SK-N-SH (cell line): ENCODE data around the gene ITFG2. TPM values are rescaled to one million over a fixed set of nuclear protein-coding genes. Genes with fewer than 3 reads are reported as not detected.

ENCODE experiments used
- CTCF ChIA-PET: fragments of 300-600, 350-600 bp; formaldehyde crosslinking; extraction: SDS; loops from one replicate; lab custom pipeline; 2021; lab: Yijun Ruan, JAX
- POLR2A ChIA-PET: fragments of 350-600 bp; sonication (Branson Sonifier 250); formaldehyde crosslinking; extraction: SDS; loops from one replicate; lab custom pipeline; 2020; ENCODE audit warnings: antibody characterized with exemption, inconsistent platforms; lab: Yijun Ruan, JAX
- DNase-seq: peaks from one replicate; pipeline ENCODE4 v3.0.0; 2012
- H2AFZ ChIP-seq: fragments of 200-600 bp; sonication (generic); 2 replicates; pipeline ENCODE4 v1.8.1; 2016; ENCODE audit warnings: antibody characterized with exemption, mild to moderate bottlenecking, low read depth
- H3F3A ChIP-seq: fragments of 200-600 bp; sonication (generic); replicated peaks from 2 replicates; pipeline ENCODE3; 2016; ENCODE audit warnings: antibody characterized with exemption, mild to moderate bottlenecking; ENCODE audit not compliant: insufficient read depth
- H3K27ac ChIP-seq, 2 experiments: fragments of 200-500 bp in 1 of 2; fragments of 200-600 bp in 1 of 2; sonication (Bioruptor generic) in 1 of 2; sonication (generic), shearing (Covaris generic) in 1 of 2; 2 replicates each; pipeline versions ENCODE4 v1.5.1 to v1.6.1; 2014 to 2016; ENCODE audit warnings: low read depth in 2 of 2, inconsistent platforms in 1 of 2, low read length in 1 of 2, mild to moderate bottlenecking in 1 of 2, mixed read lengths in 1 of 2
- H3K27me3 ChIP-seq: fragments of 200-600 bp; sonication (generic), shearing (Covaris generic); 2 replicates; pipeline ENCODE4 v1.6.1; 2016; ENCODE audit warnings: mixed run types; ENCODE audit not compliant: insufficient read depth
- H3K36me3 ChIP-seq, 2 experiments: fragments of 200-500 bp in 1 of 2; fragments of 200-600 bp in 1 of 2; sonication (Bioruptor generic) in 1 of 2; sonication (generic) in 1 of 2; replicated peaks in 1 of 2; 2 replicates each; pipeline versions ENCODE3 to v1.5.1; 2014 to 2016; ENCODE audit warnings: low read length in 1 of 2, mild to moderate bottlenecking in 1 of 2; ENCODE audit not compliant: insufficient read depth in 2 of 2, control insufficient read depth in 1 of 2
- H3K4me1 ChIP-seq, 2 experiments: fragments of 200-500 bp in 1 of 2; fragments of 200-600 bp in 1 of 2; sonication (Bioruptor generic) in 1 of 2; sonication (generic), shearing (Covaris generic) in 1 of 2; 2 replicates each; pipeline versions ENCODE4 v1.5.1 to v1.6.1; 2014 to 2016; ENCODE audit warnings: low read depth in 1 of 2, low read length in 1 of 2, mixed run types in 1 of 2; ENCODE audit not compliant: insufficient read depth in 2 of 2, control insufficient read depth in 1 of 2
- H3K4me2 ChIP-seq: fragments of 200-600 bp; sonication (generic), shearing (Covaris generic); 2 replicates; pipeline ENCODE4 v1.6.1; 2017; ENCODE audit warnings: mixed run types
- H3K4me3 ChIP-seq, 2 experiments: fragments of 200-500 bp in 1 of 2; fragments of 200-600 bp in 1 of 2; sonication (Bioruptor generic) in 1 of 2; sonication (generic), shearing (Covaris generic) in 1 of 2; 2 replicates each; pipeline versions ENCODE4 v1.5.1 to v1.8.1; 2014 to 2016; ENCODE audit warnings: low read depth in 2 of 2, inconsistent platforms in 1 of 2, low read length in 1 of 2, mild to moderate bottlenecking in 1 of 2, mixed read lengths in 1 of 2, moderate library complexity in 1 of 2
- H3K79me2 ChIP-seq: fragments of 200-600 bp; sonication (generic); 2 replicates; pipeline ENCODE4 v1.8.1; 2017; ENCODE audit warnings: mild to moderate bottlenecking; ENCODE audit not compliant: insufficient read depth
- H3K9ac ChIP-seq: fragments of 200-600 bp; sonication (generic); 2 replicates; pipeline ENCODE4 v1.6.1; 2017; ENCODE audit warnings: mixed run types
- H3K9me2 ChIP-seq: fragments of 200-600 bp; sonication (generic); 2 replicates; pipeline ENCODE4 v1.6.1; 2017; ENCODE audit warnings: mixed run types
- H3K9me3 ChIP-seq: fragments of 200-600 bp; sonication (generic); 2 replicates; pipeline ENCODE4 v1.6.1; 2017; ENCODE audit warnings: mixed run types, mild to moderate bottlenecking, moderate library complexity
- H4K20me1 ChIP-seq: fragments of 200-600 bp; sonication (generic); 2 replicates; pipeline ENCODE4 v1.6.1; 2017; ENCODE audit warnings: mild to moderate bottlenecking, mixed run types; ENCODE audit not compliant: insufficient read depth
- CHD2 ChIP-seq: fragments of 150-350 bp; IDR thresholded peaks from 2 replicates; pipeline ENCODE4 v1.6.1; 2018; ENCODE audit warnings: low read length; ENCODE audit not compliant: partially characterized antibody
- CTCF ChIP-seq: fragments of 200-600 bp; sonication (generic); IDR thresholded peaks from 2 replicates; pipeline ENCODE4 v1.6.1; 2017; ENCODE audit warnings: antibody characterized with exemption, mild to moderate bottlenecking, moderate library complexity
- ELF1 ChIP-seq: IDR thresholded peaks from 2 replicates; pipeline ENCODE4 v1.4.0; 2012
- EZH2phosphoT487 ChIP-seq: fragments of 200-600 bp; sonication (generic); IDR thresholded peaks from 2 replicates; pipeline ENCODE4 v1.6.1; 2017; ENCODE audit warnings: low read depth, mixed run types, mild to moderate bottlenecking, antibody characterized with exemption, moderate library complexity, borderline replicate concordance
- FOSL2 ChIP-seq: IDR thresholded peaks from 2 replicates; pipeline ENCODE4 v1.4.0; 2012; ENCODE audit warnings: low read depth, mild to moderate bottlenecking, moderate library complexity, borderline replicate concordance
- FOXM1 ChIP-seq: IDR thresholded peaks from 2 replicates; pipeline ENCODE4 v1.4.0; 2012; ENCODE audit warnings: low read depth, mild to moderate bottlenecking
- GABPA ChIP-seq: IDR thresholded peaks from 2 replicates; pipeline ENCODE4 v1.4.0; 2012; ENCODE audit warnings: low read depth, mild to moderate bottlenecking
- GATA2 ChIP-seq: sonication (generic); formaldehyde crosslinking; IDR thresholded peaks from 2 replicates; pipeline ENCODE4 v1.5.0; 2020; ENCODE audit warnings: mild to moderate bottlenecking, missing genetic modification reagents
- JUND ChIP-seq: IDR thresholded peaks from 2 replicates; pipeline ENCODE4 v1.4.0; 2012
- MEF2A ChIP-seq: IDR thresholded peaks from 2 replicates; pipeline ENCODE4 v1.4.0; 2012; ENCODE audit warnings: low read depth, borderline replicate concordance
- MXI1 ChIP-seq: IDR thresholded peaks from 2 replicates; pipeline ENCODE4 v1.6.1; 2012; ENCODE audit warnings: mild to moderate bottlenecking, low read depth, low read length, improper control_type of control experiment
- NRF1 ChIP-seq: IDR thresholded peaks from 2 replicates; pipeline ENCODE4 v1.6.1; 2012; ENCODE audit warnings: low read depth, mild to moderate bottlenecking, low read length
- POLR2AphosphoS5 ChIP-seq: IDR thresholded peaks from 2 replicates; pipeline ENCODE4 v1.6.1; 2012; ENCODE audit warnings: low read depth, low read length
- RAD21 ChIP-seq: IDR thresholded peaks from 2 replicates; pipeline ENCODE4 v1.6.1; 2012; ENCODE audit warnings: mild to moderate bottlenecking, low read length
- RCOR1 ChIP-seq: fragments of 150-350 bp; IDR thresholded peaks from 2 replicates; pipeline ENCODE4 v1.6.1; 2017; ENCODE audit warnings: antibody characterized with exemption, low read length
- RFX5 ChIP-seq: IDR thresholded peaks from 2 replicates; pipeline ENCODE4 v1.6.1; 2012; ENCODE audit warnings: mild to moderate bottlenecking, improper control_type of control experiment, low read length
- TAF1 ChIP-seq: IDR thresholded peaks from 2 replicates; pipeline ENCODE4 v1.6.1; 2012; ENCODE audit warnings: low read depth, mild to moderate bottlenecking, low read length, moderate library complexity, borderline replicate concordance
- TEAD4 ChIP-seq: IDR thresholded peaks from 2 replicates; pipeline ENCODE4 v1.4.0; 2012; ENCODE audit warnings: mild to moderate bottlenecking, borderline replicate concordance; ENCODE audit not compliant: insufficient read depth
- ZBTB33 ChIP-seq: IDR thresholded peaks from 2 replicates; pipeline ENCODE4 v1.4.0; 2012; ENCODE audit warnings: low read depth, borderline replicate concordance
- WGBS: methylation state at CpG from one replicate; pipeline ENCODE4 v1.1.6; 2017; ENCODE audit warnings: low lambda C conversion rate; 5-methylcytosine and 5-hydroxymethylcytosine counted together
- polyA plus RNA-seq, 3 experiments: library from polyadenylated mRNA; depleted of rRNA; stranded (reverse); fragments of >200 nt; gene quantifications; 2 replicates each; pipeline ENCODE4 v1.2.3, GENCODE V29; 2012
- TF ChIP-seq, protein P1 (sequence below): IDR thresholded peaks from 2 replicates; pipeline ENCODE4 v1.6.1; 2012; ENCODE audit warnings: mild to moderate bottlenecking, low read depth, low read length, moderate library complexity
- TF ChIP-seq, protein P2 (sequence below): IDR thresholded peaks from 2 replicates; pipeline ENCODE4; 2012
- TF ChIP-seq, protein P3 (sequence below): fragments of 150-350 bp; IDR thresholded peaks from 2 replicates; pipeline ENCODE4 v1.6.1; 2017; ENCODE audit warnings: antibody characterized with exemption, low read length, low read depth, borderline replicate concordance

Gene ITFG2
- 27.2 and 30.1 TPM in 2 replicates for polyA plus RNA-seq (2012; rRNA removed)
- polyA plus RNA-seq (2012; cell fraction: cytosol; rRNA removed): 13.9 and 17.1 TPM in 2 replicates
- polyA plus RNA-seq (2012; cell fraction: nucleus; rRNA removed): 91.7 and 94.9 TPM in 2 replicates

GRCh38 chr12:2812290-2813213 lies at the start of gene ITFG2:
TSS of gene ITFG2 (plus strand) at chr12:2812668. CDS start at chr12:2812761, 93 bp downstream.
- Histone ChIP-seq H4K20me1 (no peaks in the 10 kb centered on the region), H3K27ac (peak within 1 kb of the TSS; percentile 87 to 96), H3K27me3 (no peaks in the 10 kb centered on the region), H2AFZ (peak within 1 kb of the TSS; percentile 87), H3K36me3 (peaks cover 3 to 5% of the 10 kb centered on the region in 2 experiments), H3K4me1 (peaks cover 0 to 3% of the 10 kb centered on the region in 2 experiments; a peak in 1 of 4 replicates), H3F3A (no peaks in the 10 kb centered on the region), H3K79me2 (peaks cover 34% of the 10 kb centered on the region), H3K9me2 (no peaks in the 10 kb centered on the region), H3K4me2 (peak within 1 kb of the TSS; percentile 77), H3K4me3 (peak within 1 kb of the TSS; percentile 68 to 81), H3K9ac (peak within 1 kb of the TSS; percentile 82), H3K9me3 (no peaks in the 10 kb centered on the region)
- WGBS: under 1% methylated on average over 33 of the region's 48 CpGs
- CTCF ChIA-PET: interaction anchor here (0.6 to 3.1 kb wide), 11 partner anchors 16 to 257 kb away, joined by 3 to 14 read pairs (median 4); partner anchors contain the start of gene NRIP2
- POLR2A ChIA-PET: interaction anchor here (0.6 to 1.6 kb wide), 2 partner anchors 17 to 22 kb away, joined by 3 to 4 read pairs; partner anchors contain the start of gene NRIP2
- DNase-seq: peak; percentile 93
- TF ChIP-seq CHD2 (peak; percentile 76), FOXM1 (no peak), MEF2A (no peak), TEAD4 (no peak), GABPA (peak; percentile 91), ZBTB33 (no peak), CTCF (no peak), NRF1 (peak; percentile 93), RCOR1 (peak; percentile 22), MXI1 (peak; percentile 97), EZH2phosphoT487 (no peak), POLR2AphosphoS5 (peak; percentile 94), GATA2 (CRISPR knock-in tag) (no peak), ELF1 (peak; percentile 68), FOSL2 (no peak), RFX5 (no peak), JUND (no peak), RAD21 (no peak), TAF1 (peak; percentile 79; the same call in 1 of the 2 replicates)
- TF ChIP-seq, protein P1, sequence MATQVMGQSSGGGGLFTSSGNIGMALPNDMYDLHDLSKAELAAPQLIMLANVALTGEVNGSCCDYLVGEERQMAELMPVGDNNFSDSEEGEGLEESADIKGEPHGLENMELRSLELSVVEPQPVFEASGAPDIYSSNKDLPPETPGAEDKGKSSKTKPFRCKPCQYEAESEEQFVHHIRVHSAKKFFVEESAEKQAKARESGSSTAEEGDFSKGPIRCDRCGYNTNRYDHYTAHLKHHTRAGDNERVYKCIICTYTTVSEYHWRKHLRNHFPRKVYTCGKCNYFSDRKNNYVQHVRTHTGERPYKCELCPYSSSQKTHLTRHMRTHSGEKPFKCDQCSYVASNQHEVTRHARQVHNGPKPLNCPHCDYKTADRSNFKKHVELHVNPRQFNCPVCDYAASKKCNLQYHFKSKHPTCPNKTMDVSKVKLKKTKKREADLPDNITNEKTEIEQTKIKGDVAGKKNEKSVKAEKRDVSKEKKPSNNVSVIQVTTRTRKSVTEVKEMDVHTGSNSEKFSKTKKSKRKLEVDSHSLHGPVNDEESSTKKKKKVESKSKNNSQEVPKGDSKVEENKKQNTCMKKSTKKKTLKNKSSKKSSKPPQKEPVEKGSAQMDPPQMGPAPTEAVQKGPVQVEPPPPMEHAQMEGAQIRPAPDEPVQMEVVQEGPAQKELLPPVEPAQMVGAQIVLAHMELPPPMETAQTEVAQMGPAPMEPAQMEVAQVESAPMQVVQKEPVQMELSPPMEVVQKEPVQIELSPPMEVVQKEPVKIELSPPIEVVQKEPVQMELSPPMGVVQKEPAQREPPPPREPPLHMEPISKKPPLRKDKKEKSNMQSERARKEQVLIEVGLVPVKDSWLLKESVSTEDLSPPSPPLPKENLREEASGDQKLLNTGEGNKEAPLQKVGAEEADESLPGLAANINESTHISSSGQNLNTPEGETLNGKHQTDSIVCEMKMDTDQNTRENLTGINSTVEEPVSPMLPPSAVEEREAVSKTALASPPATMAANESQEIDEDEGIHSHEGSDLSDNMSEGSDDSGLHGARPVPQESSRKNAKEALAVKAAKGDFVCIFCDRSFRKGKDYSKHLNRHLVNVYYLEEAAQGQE: 0 out of 2 replicates have a peak, but pooled peaks have one; percentile 14
- TF ChIP-seq, protein P2, sequence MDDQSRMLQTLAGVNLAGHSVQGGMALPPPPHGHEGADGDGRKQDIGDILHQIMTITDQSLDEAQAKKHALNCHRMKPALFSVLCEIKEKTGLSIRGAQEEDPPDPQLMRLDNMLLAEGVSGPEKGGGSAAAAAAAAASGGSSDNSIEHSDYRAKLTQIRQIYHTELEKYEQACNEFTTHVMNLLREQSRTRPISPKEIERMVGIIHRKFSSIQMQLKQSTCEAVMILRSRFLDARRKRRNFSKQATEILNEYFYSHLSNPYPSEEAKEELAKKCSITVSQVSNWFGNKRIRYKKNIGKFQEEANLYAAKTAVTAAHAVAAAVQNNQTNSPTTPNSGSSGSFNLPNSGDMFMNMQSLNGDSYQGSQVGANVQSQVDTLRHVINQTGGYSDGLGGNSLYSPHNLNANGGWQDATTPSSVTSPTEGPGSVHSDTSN: peak; percentile 99
- TF ChIP-seq, protein P3, sequence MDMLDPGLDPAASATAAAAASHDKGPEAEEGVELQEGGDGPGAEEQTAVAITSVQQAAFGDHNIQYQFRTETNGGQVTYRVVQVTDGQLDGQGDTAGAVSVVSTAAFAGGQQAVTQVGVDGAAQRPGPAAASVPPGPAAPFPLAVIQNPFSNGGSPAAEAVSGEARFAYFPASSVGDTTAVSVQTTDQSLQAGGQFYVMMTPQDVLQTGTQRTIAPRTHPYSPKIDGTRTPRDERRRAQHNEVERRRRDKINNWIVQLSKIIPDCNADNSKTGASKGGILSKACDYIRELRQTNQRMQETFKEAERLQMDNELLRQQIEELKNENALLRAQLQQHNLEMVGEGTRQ: peak; percentile 53; the same call in 1 of the 2 replicates
